A549 treated with AZD9567 at 1 μM for 4 hours (cell line): ENCODE results near the gene IRS1. TPM values are rescaled to one million over a fixed set of nuclear protein-coding genes. Genes with fewer than 3 reads are reported as not detected.

Experiments
- total RNA-seq: library from RNA; stranded (reverse); fragments of 200-300 nt; extraction: Qiagen RNA extraction; gene quantifications from 5 replicates; pipeline ENCODE4 v1.2.3, GENCODE V29; 2022; ENCODE audit not compliant: insufficient read depth

Gene IRS1, protein sequence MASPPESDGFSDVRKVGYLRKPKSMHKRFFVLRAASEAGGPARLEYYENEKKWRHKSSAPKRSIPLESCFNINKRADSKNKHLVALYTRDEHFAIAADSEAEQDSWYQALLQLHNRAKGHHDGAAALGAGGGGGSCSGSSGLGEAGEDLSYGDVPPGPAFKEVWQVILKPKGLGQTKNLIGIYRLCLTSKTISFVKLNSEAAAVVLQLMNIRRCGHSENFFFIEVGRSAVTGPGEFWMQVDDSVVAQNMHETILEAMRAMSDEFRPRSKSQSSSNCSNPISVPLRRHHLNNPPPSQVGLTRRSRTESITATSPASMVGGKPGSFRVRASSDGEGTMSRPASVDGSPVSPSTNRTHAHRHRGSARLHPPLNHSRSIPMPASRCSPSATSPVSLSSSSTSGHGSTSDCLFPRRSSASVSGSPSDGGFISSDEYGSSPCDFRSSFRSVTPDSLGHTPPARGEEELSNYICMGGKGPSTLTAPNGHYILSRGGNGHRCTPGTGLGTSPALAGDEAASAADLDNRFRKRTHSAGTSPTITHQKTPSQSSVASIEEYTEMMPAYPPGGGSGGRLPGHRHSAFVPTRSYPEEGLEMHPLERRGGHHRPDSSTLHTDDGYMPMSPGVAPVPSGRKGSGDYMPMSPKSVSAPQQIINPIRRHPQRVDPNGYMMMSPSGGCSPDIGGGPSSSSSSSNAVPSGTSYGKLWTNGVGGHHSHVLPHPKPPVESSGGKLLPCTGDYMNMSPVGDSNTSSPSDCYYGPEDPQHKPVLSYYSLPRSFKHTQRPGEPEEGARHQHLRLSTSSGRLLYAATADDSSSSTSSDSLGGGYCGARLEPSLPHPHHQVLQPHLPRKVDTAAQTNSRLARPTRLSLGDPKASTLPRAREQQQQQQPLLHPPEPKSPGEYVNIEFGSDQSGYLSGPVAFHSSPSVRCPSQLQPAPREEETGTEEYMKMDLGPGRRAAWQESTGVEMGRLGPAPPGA (N-terminal part only)
- total RNA-seq = 9.7 to 13.8 TPM (median 12.7 TPM) in 5 replicates

DNA sequence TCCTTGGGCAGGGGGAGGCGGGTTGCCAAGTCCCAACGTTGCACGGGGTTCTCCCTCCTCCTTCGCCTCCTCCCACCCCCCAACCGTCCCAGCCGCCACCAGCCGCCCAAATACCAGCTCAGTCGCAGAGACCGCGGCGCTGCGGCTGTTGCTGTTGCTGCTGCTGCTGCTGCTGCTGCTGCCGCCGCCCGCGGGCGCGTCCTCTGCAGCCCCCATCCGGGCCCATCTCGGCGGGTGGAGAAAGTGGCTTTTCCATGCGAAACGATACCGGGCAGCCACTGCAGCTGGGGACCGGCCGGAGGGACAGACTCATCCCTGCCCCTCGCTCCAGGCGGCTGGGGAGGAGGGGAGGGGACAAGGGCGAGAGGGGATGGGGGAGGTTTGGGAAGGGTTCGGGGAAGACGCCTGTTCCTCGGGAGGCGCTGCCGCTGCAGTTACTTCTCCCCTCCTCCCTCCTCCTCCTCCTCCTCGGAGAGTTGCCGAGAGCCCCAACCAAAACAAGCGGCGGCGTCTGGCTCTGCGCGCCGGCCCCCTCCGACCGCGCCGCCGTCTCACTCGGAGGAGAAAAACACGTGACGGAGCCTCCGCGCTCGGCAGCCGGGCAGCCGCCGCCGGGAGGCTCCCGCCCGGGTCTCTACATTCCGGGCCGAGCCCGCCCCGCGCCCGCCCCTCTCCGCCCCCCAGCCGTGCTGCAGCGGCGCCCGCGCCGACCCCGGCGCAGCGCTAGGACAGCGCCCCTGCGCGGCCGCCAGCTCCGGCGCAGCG, at the start of gene IRS1:
Gene IRS1, minus strand, starts transcription at position 610 of the 765 bp plus-strand sequence. CDS start 1,082 bp downstream, outside the sequence.

DNA sequence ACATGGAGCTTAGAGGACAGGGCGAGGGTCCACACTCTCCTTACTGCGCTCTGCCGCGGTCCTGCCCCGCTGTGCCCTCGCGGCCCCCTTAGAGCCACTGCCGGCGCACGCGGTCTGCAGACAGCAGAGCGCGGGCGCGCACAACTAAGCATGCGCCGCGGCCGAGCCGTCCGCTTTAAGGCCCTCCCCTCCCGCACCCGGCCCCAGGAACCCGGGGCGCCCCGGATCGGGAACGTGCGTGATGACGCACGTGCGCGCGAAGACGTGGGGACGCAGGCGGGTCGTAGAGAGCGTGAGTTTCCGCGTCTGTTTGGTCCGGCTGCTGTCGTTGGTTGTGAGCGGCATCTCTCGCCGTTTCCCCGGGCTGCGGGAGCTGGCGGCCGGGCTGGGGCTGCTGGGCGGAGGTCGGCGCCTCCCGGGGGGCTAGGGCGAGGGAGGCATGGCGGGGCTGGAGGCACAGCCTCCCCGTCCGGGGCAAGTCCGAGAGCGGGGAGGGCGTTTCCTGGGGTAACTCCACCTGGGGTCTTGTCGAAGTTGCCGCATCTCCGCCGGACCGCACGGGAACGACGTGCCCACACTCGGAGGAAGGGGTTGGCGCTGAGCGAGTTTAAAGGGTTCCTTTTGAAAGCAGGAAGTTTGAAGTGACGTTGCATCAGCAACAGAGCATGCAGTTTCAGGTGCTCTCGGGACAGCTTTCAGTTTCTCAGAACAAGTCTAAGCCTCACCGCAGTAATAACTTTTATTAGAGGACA, 36.4 kb upstream of the IRS1 start, which contains the start of gene RHBDD1:
Gene RHBDD1, plus strand, starts transcription at position 259 of the 752 bp plus-strand sequence. CDS start 28,640 bp downstream, outside the sequence.

Other genes with a start within 250 kb of the IRS1 start
- gene RHBDD1, start 36.2 kb upstream of the IRS1 start, total RNA-seq = 7.8 to 10.6 TPM (median 8.8 TPM) in 5 replicates